ENCODE measurements around the gene SKA2.
"Not testable (repeated sequence)": the region's sequence is repeated elsewhere in the genome, so short reads cannot be mapped to it uniquely, and the experiment has no call there.

SKA2 gene

GRCh38 chr17:59093702-59094231 lies 61.2 kb downstream of the SKA2 start:
- DNase-seq, result no peak

GRCh38 chr17:59093145-59093701 lies 61.8 kb downstream of the SKA2 start:
- no peak for DNase-seq

- not testable (repeated sequence) for DNase-seq
These were observed 64.4 kb downstream of the SKA2 start for GRCh38 chr17:59090593-59090992.

- DNase-seq, result no peak
These were observed 70.8 kb downstream of the SKA2 start for GRCh38 chr17:59084154-59084553.

- no peak for DNase-seq
These were observed 80.5 kb downstream of the SKA2 start for GRCh38 chr17:59074494-59074893.

- no peak for DNase-seq
These were observed 81.0 kb downstream of the SKA2 start for GRCh38 chr17:59073972-59074371.

- no peak for DNase-seq
These were observed 85.1 kb downstream of the SKA2 start for GRCh38 chr17:59069856-59070255.

GRCh38 chr17:59067756-59068155 lies 87.2 kb downstream of the SKA2 start:
- no peak for DNase-seq

- no peak for DNase-seq
These were observed 87.6 kb downstream of the SKA2 start for GRCh38 chr17:59067340-59067739.

- no peak for DNase-seq
These were observed 92.5 kb downstream of the SKA2 start for GRCh38 chr17:59062509-59062908.
